Fibroblast of peridontal ligament (primary cell): ENCODE data around the gene SH3PXD2A.

Experiments used
- DNase-seq: peaks from one replicate; pipeline ENCODE4 v3.0.0-alpha.2; 2010; ENCODE audit errors: extremely low read depth

The SH3PXD2A gene

DNA sequence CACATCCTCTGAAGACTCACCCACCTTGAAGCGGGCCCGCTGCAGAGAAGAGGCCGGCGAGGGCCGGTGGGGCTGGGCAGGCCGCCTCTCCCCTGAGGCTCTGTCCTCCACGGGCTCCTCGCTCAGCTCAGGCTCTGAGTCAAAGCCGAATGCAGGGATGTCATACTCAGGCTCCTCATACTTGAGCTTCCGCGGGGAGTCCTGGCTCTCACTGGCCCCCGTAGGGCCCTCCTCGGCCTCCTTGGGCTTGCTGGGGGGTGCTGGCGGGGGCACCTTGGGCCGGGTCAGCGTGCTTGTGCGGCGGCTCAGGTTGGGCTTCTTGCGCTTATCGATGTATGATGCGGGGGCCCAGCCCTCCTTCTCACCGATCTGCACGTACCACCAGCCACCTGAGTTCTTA, 252.0 kb downstream of the SH3PXD2A start:
- no peak for DNase-seq

DNA sequence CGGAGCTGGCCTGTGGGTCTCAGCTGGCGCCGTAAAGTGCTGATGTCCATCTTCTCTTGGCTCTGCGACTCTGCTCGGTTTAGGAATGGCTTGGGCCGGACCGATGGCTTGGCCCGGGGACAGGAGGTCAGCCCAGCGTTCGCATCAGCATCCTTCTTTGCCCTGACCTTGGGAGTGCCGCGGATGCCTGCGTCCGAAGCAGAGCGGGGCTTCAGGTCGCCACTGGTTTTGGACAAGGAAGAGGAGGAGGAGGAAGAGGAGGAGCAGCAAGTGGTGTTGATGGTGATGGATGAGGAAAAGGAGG, 252.6 kb downstream of the SH3PXD2A start:
- no peak for DNase-seq

DNA sequence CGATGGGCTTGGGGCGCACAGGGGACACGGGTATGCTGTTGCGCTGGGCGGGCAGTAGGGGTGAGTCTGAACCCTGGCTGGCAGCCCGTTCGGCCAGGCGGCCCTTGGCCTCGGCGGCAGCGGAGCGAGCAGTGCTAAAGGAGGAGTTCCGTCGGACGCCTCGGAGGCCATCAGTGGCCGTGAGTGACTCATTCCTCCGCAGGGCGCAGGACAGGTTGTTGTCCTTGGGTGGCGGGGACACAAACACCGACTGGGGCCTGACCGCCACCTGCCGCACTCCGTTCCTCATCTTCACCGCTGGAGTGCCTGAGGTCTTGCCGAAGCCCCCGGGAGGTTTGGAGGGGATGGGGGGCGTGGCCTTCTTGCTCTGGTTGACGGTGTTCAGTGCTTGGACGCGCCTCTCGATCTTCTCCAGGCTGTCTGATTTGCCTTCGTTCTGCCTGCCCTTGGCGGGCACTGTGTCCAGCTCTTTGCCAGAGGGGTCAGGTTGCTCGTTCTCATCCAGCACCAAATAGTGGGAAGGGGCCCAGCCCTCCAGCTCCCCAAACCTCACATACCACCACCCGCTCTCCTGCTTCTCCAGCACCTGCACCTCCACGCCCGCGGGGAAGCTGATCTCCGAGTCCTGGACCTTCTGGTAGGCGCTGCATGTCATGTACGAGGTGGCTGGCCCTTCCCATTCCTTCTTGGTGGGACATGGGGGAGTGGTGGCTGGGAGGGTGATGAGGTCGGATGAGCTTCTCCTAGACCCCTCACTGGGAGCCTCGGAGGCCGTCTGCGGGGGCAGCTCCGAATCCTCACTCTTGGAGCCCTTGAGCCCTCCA, 253.1 kb downstream of the SH3PXD2A start:
- DNase-seq, result no peak

DNA sequence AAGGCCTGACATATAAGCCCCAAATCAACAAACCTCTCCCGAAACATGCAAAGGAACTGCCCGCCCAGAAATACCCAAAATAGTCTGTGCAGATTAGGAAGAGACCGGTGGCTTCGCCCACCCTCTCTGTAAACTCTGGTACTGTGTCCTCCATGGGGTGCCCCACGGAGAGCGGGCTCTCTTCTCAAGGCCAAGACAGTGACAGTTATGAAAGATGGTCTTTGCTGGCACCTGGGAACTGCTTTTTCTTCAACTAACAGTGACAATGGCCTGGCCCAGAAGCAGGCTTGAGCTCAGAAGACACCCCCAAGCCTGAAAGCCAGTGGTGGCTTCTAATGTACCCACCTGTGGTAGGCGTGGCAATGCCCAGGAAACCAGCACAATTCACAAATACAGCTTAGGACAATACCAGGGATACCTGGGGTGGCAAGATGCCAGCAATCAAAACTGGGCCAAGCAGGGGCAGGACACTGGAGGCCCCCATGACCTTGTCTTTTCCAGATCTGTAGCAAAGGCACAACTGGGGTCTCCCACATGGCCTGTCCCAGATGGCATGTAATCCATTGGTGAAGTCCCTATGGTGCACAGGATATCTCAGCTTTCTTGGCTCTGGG, 254.3 kb downstream of the SH3PXD2A start:
- DNase-seq, result no peak

DNA sequence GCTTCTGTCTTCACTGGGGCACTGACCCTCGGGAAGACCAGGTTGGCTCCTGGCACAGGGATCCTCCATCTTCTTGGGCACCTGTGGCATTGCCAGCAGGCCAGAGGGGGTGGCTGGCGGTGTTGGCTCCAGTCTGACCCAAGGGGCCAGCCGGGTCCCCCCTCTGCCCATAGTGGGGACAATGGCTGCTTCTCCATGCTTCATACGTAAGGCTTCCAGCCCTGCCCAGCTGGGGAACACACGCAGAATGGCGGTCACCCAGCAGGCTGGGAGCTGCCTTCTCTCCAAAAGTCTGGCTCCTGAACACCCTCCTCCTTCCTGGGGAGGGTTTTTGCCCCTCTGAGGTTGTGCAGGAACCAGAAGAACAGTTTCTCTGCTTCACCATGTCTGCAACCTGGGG, 255.1 kb downstream of the SH3PXD2A start:
- no peak for DNase-seq

DNA sequence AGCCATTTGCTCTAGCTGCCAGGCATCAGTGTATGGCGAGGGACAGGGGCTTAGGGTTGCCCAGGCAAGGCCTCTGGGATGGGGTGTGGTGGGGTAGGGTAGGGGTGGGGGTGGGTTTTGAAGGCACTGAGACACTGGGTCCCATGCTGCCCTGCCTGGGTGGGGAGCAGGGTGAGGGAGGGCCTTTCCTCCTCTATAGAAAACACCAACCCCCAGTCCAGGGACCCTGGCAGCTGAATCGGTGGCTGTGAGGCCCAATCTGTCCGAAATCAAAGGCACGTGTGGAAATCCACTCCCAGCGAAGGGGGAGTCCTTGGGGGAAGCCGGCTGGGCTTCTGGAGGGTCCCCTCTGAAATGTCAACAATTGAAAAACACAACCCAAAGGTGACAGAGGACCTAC, 255.5 kb downstream of the SH3PXD2A start:
- no peak for DNase-seq

DNA sequence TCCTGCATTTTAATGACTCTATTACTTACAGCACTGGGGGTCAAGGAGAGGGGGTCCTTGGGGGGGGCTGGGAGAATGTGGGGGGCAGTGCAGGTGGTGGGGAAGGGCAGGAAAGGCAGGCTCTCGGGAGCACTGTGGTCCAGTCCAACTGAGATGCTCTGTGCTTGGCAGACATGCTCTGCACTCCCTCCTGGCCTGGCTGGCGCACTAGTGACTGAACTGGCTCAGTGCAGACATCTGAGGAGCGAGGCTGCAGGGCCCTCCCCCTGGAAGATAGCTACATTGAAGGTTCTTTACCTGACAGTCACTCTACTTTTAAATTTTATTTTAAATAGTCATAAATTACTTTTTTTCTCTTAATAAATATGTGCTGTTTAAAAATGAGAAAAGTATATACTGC, 256.2 kb downstream of the SH3PXD2A start:
- DNase-seq, result no peak

DNA sequence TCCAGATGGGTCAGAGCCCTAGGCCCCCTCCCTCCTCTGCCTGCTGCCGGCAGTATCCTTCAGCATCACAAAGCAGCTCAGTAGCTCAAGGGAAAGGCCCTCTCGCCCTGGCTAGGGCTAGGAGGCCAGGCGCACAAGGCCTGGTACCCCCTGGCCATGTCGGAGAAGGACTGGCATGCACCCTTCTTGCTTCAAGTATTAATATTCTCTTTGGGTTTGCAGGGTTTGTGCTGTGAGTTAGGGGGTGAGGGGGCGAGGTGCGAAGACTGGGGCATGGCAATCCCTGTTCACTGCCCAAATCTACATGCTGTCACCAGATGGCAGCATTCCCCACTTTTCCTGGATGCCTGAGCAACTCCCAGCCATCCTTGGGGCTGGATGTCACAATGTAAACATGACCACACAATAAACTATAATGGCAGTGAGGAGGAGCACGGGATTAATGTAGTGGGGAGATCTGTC, 256.7 kb downstream of the SH3PXD2A start:
- peak; percentile 83 for DNase-seq

DNA sequence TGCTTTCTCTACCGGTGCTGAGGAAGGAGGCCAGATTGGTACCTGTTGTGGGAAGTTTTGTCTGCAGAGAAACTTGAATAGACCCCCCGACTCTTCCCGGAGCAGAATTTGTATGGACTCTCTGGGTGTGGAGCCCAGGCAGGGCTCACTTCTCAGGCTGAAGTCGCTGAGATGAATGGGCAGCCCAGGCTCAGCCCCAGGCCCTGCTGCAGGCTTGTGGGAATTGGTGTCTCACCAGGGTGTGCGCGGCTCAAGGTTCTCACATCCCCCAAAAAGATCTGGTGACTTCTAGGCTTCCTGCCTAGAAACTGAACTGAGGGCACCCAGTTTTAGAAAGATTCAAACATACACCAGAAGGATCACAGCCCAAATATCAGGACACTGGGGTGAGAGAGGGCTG, 258.4 kb downstream of the SH3PXD2A start:
- DNase-seq, result no peak

DNA sequence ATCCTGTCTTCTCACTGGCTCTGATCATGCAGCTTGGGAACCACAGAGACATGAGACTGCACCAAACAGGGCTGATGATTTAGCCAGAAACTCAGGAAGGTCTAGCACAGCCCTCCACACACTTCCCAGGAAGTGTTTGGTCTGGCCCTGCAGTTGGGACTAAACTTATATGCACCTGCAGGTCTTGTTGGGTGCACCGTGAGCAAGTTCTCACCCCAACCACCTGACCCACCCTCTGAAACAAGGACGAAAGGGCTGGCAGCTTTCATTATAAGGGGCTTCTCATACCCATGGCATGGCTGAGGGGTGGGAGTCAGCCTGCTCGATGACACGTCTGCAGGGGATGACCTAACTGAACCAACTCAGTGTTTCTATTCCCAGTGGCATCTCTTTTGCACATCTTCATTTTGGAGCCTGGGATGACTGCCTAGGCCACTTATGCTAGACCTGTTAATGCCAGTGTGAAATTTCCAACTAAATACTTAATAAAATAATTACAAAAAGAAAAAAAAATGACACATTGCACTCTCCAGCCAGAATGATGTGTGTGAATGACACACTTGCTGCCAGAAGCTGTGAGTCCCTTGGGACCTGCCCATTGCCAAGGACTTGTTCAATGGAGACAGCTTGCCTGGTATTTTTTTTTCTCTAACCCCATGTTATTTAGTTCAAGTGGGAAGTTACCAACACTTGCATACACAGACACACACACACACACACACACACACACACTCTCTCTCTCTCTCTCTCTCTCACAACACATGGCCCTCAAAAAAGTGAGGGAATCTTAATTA, 259.2 kb downstream of the SH3PXD2A start:
- DNase-seq, result no peak

DNA sequence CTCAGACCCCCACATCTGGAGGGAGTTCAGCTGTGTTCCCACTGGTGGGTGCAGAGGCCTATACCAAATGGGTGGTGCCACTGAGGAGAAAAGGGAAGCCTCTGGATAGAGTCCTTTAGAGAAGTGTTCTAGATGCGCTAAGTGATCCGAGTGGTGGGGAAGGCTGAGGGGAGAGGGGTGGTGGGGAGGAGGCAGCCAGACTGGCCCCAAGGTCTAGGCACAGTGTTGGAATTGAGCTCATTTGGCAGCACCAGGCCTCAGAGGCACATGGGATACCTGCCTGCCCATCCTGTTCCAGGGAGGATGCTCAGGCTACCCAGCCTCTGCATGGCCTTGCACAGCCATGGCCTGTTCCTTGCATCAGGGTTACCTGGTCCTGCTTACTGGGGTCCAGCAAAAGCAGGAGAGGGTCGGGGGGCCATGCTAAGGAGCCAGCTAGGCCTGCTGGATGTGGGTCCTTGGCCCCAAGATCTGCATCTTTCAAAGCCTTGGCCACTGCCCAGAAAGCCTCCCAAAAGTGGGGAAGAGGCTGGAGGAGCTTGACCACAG, 262.3 kb downstream of the SH3PXD2A start:
- DNase-seq, result no peak

DNA sequence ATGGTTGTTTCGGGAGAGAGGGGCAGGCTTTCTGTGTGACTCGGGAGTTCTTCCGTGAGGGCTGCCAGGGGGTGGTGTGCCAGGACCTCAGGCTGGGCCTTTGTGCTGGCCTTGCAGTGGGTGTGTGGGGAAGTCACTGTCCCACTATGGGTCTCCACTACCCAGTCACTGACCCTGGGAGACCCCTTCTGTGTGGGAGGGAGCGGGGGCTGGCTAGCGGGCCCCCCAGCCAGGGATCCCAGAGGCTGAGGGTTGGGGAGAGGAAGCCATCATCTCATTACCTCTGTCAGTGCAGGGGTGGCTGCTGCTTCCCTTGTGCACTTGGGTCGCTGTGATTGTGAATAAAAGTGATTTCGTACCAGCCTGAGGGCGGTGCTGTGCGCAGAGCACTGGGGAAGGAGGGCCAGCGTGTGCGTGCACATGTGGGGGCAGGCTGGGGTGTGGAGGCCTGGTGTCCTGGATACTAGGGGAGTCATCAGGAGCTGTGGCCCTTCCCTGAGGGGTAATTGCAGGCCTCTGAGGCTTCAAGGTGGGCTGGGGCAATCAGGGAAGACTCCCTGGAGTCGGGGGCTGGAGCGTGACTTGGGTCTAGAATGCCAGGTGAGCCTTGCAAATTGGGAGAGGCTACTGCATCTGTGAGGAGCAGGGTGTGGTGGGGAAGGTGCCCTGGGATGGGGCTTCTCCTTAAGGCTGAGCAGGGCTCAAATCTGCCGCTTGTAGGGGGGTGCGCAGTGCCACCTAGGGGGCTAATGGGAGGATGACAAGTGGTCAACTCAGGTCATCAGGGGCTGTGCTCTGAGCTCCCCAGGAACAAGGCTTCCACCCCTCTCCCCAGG, 263.0 kb downstream of the SH3PXD2A start:
- no peak for DNase-seq

DNA sequence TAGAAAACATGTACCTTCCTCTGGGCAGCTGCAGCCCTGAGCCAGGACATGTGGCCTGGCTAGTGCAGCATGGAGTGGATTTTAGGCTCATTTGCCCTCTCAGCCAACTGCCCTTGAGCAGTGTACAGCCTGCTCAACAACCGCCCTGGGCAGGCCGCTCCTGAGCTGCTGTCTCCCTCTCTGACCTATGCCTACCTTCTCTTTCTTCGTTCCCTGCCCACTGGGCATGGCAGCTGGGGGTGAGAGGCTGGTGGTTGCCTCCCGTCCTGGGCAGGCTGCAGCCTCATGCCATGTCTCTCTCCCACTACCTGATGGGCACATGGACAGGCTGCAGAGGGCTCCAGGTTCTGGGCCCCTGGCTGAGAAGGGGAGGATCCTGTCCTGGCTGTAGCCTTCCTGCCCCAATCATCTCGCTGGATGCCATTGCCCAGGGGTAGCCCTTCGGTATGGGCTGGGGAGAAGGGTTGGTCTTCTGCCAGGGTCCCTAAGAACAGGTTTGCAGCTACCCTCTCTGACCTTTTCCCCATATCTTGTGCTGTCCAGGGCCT, 264.6 kb downstream of the SH3PXD2A start:
- DNase-seq, result no peak

DNA sequence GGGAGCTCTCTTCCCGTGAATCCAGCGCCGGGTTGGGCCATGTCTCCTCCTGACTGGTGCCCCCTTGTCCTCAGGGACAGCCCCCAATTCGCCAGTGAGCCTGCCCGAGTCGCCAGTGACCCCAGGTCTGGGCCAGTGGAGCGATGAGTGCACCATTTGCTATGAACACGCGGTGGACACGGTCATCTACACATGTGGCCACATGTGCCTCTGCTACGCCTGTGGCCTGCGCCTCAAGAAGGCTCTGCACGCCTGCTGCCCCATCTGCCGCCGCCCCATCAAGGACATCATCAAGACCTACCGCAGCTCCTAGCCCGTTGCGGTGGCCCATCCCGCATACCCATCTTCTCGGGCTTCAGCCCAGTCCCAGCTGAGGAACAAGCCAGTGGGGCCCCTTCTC, 265.3 kb downstream of the SH3PXD2A start:
- no peak for DNase-seq

DNA sequence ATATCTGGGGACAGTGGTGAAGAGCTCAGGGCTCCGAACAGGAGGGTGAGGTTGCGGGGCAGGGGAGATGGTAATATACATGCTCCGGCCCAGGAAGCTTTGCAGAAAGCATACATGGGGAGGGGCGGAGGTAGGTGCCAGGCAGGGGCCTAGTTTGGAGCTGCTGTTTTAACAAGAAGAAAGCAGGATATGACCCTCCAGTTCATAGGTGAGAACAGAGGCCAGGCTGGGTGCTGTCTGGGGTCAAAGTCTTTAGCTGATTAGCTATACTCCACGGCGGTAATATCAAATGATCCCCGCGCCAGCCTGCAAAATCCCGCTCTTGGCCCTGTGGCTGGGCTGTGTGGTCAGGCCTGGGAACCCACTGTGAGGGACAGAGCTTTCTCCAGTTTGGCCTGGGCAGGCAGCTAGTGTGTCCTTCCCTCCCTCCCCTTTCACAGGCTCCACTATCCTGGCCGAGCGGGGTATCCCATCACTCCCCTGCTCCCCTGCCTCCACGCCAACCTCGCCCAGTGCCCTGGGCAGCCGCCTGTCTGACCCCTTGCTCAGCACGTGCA, 266.2 kb downstream of the SH3PXD2A start:
- no peak for DNase-seq

DNA sequence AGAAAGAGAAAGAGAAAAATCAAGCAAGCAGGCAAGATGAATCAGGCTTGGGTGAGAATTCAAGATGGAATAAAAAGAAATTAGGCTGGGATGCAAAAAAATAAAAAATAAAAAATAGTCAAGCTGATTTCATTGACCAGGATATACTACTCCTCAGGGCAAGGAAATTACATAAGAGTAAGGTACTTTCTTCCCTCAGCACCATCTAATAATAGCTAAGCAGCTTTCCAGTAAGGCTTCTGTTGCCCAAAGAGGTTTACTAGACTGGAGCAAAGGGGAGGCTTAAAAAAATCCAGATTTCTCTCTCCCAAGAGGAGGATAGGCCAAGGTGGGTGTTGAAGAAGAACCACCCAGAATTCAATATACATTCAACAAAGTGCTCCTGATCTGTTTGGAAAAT, 268.3 kb downstream of the SH3PXD2A start:
- DNase-seq, result no peak

DNA sequence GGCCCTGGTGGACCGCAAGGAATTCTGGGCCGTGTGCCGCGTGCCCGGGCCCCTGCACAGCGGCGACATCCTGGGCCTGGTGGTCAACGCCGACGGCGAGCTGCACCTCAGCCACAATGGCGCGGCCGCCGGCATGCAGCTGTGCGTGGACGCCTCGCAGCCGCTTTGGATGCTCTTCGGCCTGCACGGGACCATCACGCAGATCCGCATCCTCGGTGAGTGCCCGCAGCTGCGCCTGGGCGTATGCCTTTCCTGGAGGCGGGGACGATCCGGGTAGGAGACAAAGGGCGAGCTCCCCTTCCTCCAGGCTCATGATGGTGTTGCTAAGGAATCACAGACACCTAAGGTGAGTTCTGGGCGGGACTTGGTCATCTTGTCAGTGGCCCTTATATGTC, 270.4 kb downstream of the SH3PXD2A start:
- DNase-seq, result no peak

DNA sequence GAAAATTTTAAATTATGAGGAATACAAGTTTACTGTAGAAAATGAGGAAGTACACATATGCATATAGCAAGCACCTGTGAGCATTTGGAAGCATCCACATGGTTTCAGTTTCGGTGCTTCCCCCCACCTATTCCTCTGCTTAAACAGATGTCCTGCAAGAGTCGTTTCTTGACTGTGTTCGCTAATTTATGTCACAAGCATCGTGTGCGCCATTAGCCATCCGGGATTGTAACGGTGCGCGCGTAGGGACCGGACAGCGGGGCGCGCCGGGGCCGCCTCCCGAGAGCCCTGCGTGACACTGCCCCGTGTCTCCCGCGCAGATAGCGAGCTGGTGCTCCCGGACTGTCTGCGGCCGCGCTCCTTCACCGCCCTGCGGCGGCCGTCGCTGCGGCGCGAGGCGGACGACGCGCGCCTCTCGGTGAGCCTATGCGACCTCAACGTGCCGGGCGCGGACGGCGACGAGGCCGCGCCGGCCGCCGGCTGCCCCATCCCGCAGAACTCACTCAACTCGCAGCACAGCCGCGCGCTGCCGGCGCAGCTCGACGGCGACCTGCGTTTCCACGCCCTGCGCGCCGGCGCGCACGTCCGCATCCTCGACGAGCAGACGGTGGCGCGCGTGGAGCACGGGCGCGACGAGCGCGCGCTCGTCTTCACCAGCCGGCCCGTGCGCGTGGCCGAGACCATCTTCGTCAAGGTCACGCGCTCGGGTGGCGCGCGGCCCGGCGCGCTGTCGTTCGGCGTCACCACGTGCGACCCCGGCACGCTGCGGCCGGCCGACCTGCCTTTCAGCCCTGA, 271.0 kb downstream of the SH3PXD2A start:
- DNase-seq, result peak; percentile 24

DNA sequence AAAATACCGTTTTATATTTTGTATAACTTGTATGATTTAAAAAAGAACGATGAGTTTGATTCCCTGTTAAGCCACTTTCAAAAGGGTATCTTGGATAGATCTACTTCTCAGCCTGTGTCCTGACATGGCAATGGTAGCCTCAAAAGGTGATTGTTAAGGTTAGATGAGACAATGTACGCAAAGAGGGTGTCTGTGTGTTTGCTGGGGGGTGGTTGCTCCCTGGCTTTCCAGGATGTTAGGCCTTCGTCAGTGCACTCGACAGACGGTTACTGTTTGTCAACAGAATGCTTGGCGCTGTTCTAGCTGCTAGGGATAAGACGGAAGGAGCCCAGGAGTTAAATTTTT, 271.5 kb downstream of the SH3PXD2A start:
- DNase-seq, result no peak
